ENCODE measurements around the gene MSI2.

MSI2 gene

DNA sequence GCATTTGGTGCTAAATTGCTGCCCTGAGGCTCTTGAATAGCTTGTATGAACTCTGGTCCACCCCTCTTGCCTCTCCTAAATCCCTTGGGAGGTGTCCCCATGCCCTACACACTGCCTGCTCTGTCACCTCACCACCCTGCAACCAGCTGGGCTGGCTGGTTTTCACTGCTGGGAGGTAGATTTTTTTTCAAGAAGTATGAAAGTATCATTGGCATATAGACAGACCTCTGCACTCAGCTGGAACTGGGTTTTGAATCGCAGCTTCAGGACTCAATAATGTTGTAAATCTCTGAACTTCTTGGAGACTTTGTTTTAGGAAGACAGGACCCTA lies 184.9 kb downstream of the MSI2 start:
- Histone ChIP-seq H3K27me3 (ENCODE audit: insufficient read depth, low read depth, severe bottlenecking) (no peaks in the 10 kb centered on the region), H3K36me3 (peaks cover 16% of the 10 kb centered on the region), H3K4me3 (ENCODE audit: low read depth, low read length) (no peak overlapping the region), H3K27ac (peak overlapping the region; percentile 17; the same call in 1 of the 2 replicates), H3K9me3 (ENCODE audit: severe bottlenecking) (no peaks in the 10 kb centered on the region)
- DNase-seq, result no peak
- TF ChIP-seq, protein P1, sequence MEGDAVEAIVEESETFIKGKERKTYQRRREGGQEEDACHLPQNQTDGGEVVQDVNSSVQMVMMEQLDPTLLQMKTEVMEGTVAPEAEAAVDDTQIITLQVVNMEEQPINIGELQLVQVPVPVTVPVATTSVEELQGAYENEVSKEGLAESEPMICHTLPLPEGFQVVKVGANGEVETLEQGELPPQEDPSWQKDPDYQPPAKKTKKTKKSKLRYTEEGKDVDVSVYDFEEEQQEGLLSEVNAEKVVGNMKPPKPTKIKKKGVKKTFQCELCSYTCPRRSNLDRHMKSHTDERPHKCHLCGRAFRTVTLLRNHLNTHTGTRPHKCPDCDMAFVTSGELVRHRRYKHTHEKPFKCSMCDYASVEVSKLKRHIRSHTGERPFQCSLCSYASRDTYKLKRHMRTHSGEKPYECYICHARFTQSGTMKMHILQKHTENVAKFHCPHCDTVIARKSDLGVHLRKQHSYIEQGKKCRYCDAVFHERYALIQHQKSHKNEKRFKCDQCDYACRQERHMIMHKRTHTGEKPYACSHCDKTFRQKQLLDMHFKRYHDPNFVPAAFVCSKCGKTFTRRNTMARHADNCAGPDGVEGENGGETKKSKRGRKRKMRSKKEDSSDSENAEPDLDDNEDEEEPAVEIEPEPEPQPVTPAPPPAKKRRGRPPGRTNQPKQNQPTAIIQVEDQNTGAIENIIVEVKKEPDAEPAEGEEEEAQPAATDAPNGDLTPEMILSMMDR (IDR thresholded peaks at IDR 0.05; ENCODE audit: low read depth, low read length), result no peak

GRCh38 chr17:57442401-57442823 lies 186.1 kb downstream of the MSI2 start:
- TF ChIP-seq, protein P1 (IDR thresholded peaks at IDR 0.05; ENCODE audit: low read depth, low read length), result no peak
- Histone ChIP-seq H3K4me3 (ENCODE audit: low read depth, low read length) (no peak overlapping the region), H3K27ac (no peak overlapping the region), H3K9me3 (ENCODE audit: severe bottlenecking) (no peaks in the 10 kb centered on the region), H3K36me3 (peaks cover 11% of the 10 kb centered on the region), H3K27me3 (ENCODE audit: insufficient read depth, low read depth, severe bottlenecking) (no peaks in the 10 kb centered on the region)
- DNase-seq, result no peak

GRCh38 chr17:57442914-57443571 lies 186.7 kb downstream of the MSI2 start:
- peak overlapping the region; percentile 13; the same call in 1 of the 2 replicates for H3K27ac ChIP-seq
- H3K27me3 ChIP-seq (ENCODE audit: insufficient read depth, low read depth, severe bottlenecking), result no peaks in the 10 kb centered on the region
- DNase-seq, result no peak
- TF ChIP-seq, protein P1 (IDR thresholded peaks at IDR 0.05; ENCODE audit: low read depth, low read length), result no peak
- H3K36me3 ChIP-seq, result peaks cover 11% of the 10 kb centered on the region
- no peaks in the 10 kb centered on the region for H3K9me3 ChIP-seq (ENCODE audit: severe bottlenecking)
- no peak overlapping the region for H3K4me3 ChIP-seq (ENCODE audit: low read depth, low read length)

DNA sequence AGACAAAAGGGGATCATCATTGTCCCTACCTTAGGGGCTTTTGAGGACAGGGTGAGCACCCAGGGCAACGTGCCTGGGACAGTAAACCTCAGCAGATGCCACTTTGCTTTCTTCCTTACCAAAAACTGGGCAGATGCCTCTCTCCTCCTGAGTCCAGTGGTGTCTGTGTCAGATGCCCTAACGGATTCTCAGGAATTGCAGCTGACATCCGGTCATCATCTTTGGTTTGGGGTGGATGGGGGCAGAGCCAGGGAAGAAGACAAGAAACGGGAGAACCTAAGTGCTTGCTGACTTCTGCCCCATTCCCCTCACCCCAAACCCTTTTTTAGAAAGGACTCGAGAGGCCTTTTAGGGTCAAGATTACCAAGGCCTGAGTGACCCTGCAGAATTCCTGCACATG lies 187.5 kb downstream of the MSI2 start:
- no peak for DNase-seq
- TF ChIP-seq, protein P1 (IDR thresholded peaks at IDR 0.05; ENCODE audit: low read depth, low read length), result no peak
- H3K4me3 ChIP-seq (ENCODE audit: low read depth, low read length), result no peak overlapping the region
- H3K9me3 ChIP-seq (ENCODE audit: severe bottlenecking), result no peaks in the 10 kb centered on the region
- H3K36me3 ChIP-seq, result peaks cover 16% of the 10 kb centered on the region
- H3K27ac ChIP-seq, result no peak overlapping the region
- H3K27me3 ChIP-seq (ENCODE audit: insufficient read depth, low read depth, severe bottlenecking), result no peaks in the 10 kb centered on the region

GRCh38 chr17:57444682-57445450 lies 188.5 kb downstream of the MSI2 start:
- Histone ChIP-seq H3K9me3 (ENCODE audit: severe bottlenecking) (no peaks in the 10 kb centered on the region), H3K27me3 (ENCODE audit: insufficient read depth, low read depth, severe bottlenecking) (no peaks in the 10 kb centered on the region), H3K4me3 (ENCODE audit: low read depth, low read length) (no peak overlapping the region), H3K36me3 (peaks cover 16% of the 10 kb centered on the region), H3K27ac (peak overlapping the region; percentile 18; the same call in 1 of the 2 replicates)
- TF ChIP-seq, protein P1 (IDR thresholded peaks at IDR 0.05; ENCODE audit: low read depth, low read length), result no peak
- DNase-seq, result peak; percentile 45
